Loucy (cell line): ENCODE measurements around the gene TMEM203.

Experiments used
- H2AFZ ChIP-seq: fragments of 200-600 bp; sonication (generic); 2 replicates; pipeline ENCODE4 v1.6.0; 2016; ENCODE audit warnings: antibody characterized with exemption, mild to moderate bottlenecking, low read length, moderate library complexity
- H3F3A ChIP-seq: fragments of 200-600 bp; 2 replicates; pipeline ENCODE4 v1.6.0; 2016; ENCODE audit warnings: antibody characterized with exemption, low read depth, mild to moderate bottlenecking
- H3K27me3 ChIP-seq: fragments of 200-600 bp; sonication (generic); 2 replicates; pipeline ENCODE4 v1.6.1; 2014; ENCODE audit warnings: low read length, mild to moderate bottlenecking; ENCODE audit not compliant: insufficient read depth, poor library complexity, severe bottlenecking
- H3K36me3 ChIP-seq: fragments of 200-600 bp; sonication (generic); 2 replicates; pipeline ENCODE4 v1.6.1; 2016; ENCODE audit warnings: low read length; ENCODE audit not compliant: insufficient read depth
- H3K4me1 ChIP-seq: fragments of 200-600 bp; sonication (generic); 2 replicates; pipeline ENCODE4 v1.5.1; 2014; ENCODE audit warnings: low read length, mild to moderate bottlenecking; ENCODE audit not compliant: insufficient read depth, poor library complexity, severe bottlenecking
- H3K4me2 ChIP-seq: fragments of 200-600 bp; sonication (generic); 2 replicates; pipeline ENCODE4 v1.6.0; 2014; ENCODE audit warnings: antibody characterized with exemption, low read length, low read depth, mild to moderate bottlenecking; ENCODE audit not compliant: poor library complexity, severe bottlenecking
- H3K4me3 ChIP-seq: fragments of 200-600 bp; sonication (generic); 2 replicates; pipeline ENCODE4 v1.5.1; 2014; ENCODE audit warnings: low read length, mild to moderate bottlenecking, mixed read lengths; ENCODE audit not compliant: poor library complexity, severe bottlenecking
- H3K79me2 ChIP-seq: fragments of 200-600 bp; sonication (generic); 2 replicates; pipeline ENCODE4 v1.6.1; 2014; ENCODE audit warnings: low read length; ENCODE audit not compliant: insufficient read depth
- H3K9ac ChIP-seq: fragments of 200-600 bp; sonication (generic); 2 replicates; pipeline ENCODE4 v1.6.0; 2014; ENCODE audit warnings: mild to moderate bottlenecking, low read depth, low read length, moderate library complexity; ENCODE audit not compliant: poor library complexity, severe bottlenecking
- H3K9me2 ChIP-seq: fragments of 200-600 bp; sonication (generic); replicated peaks from 2 replicates; pipeline ENCODE4 v1.6.1; 2016; ENCODE audit warnings: low read depth, low read length, mixed read lengths
- H3K9me3 ChIP-seq: fragments of 200-600 bp; sonication (generic); 2 replicates; pipeline ENCODE4 v1.6.1; 2014; ENCODE audit warnings: mild to moderate bottlenecking, antibody characterized with exemption, low read length, low read depth; ENCODE audit not compliant: insufficient read depth
- H4K20me1 ChIP-seq: fragments of 200-600 bp; sonication (generic); 2 replicates; pipeline ENCODE4 v1.6.0; 2014; ENCODE audit warnings: antibody characterized with exemption, low read length, mild to moderate bottlenecking; ENCODE audit not compliant: insufficient read depth, poor library complexity, severe bottlenecking
- CTCF ChIP-seq: fragments of 200-600 bp; sonication (generic); conservative IDR thresholded peaks from 2 replicates; pipeline ENCODE4 v1.5.1; 2014; ENCODE audit warnings: mild to moderate bottlenecking, antibody characterized with exemption, low read length
- EZH2phosphoT487 ChIP-seq: fragments of 200-600 bp; IDR thresholded peaks from 2 replicates; pipeline ENCODE4 v1.6.1; 2018; ENCODE audit warnings: antibody characterized with exemption, mild to moderate bottlenecking, moderate library complexity, borderline replicate concordance

The TMEM203 gene

GRCh38 chr9:137178939-137179630 is 26.4 kb downstream of the TMEM203 start:
- TF ChIP-seq EZH2phosphoT487 (no peak), CTCF (no peak)
- no peaks in the 10 kb centered on the region for H3K9me3 ChIP-seq
- H3K9ac ChIP-seq: no peak overlapping the region
- no peaks in the 10 kb centered on the region for H3F3A ChIP-seq
- no peak overlapping the region for H2AFZ ChIP-seq
- H3K36me3 ChIP-seq: peaks cover 23% of the 10 kb centered on the region; the same call in 1 of the 2 replicates
- H3K9me2 ChIP-seq: no peaks in the 10 kb centered on the region
- H3K4me2 ChIP-seq: no peak overlapping the region
- no peaks in the 10 kb centered on the region for H3K27me3 ChIP-seq
- no peak overlapping the region for H3K4me3 ChIP-seq
- H3K4me1 ChIP-seq: no peaks in the 10 kb centered on the region
- no peaks in the 10 kb centered on the region for H3K79me2 ChIP-seq
- no peaks in the 10 kb centered on the region for H4K20me1 ChIP-seq

DNA sequence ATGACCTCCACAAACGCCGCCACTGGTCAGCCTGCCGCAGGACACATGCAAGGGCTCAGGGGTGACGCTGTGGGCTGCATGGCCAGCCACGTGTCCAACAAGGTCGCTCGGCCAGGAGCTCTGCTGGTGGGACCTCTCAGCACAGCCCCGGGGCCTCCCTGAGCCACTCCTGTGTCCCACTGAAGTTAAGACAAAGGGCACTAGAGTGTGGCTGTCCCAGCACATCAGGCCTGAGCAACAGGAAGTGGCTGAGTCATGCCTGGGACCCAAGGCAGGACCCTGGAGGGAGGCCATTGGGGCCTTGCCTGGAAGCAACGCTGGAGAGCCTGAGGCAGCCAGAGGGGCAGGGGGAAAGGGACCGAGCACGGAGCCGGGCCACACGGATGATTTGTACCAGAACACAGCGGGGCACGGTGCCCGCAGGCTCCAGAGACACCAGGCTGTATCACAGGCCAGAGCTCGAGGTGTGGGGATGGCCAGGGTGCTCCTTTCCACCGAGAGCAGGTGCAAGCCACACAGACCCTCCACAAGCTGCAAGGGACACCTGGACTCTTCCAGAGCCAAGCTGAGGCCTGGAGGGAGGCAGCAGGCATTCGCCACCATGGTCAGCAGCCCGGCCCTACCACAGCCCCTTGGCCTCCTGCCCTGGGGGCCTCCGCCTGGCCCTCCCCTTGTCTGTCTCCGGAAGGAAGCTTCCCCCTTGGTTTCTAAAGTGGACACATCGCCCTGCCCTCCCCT is 27.1 kb downstream of the TMEM203 start:
- H3K9me2 ChIP-seq: no peaks in the 10 kb centered on the region
- no peaks in the 10 kb centered on the region for H4K20me1 ChIP-seq
- no peaks in the 10 kb centered on the region for H3F3A ChIP-seq
- H3K4me1 ChIP-seq: no peaks in the 10 kb centered on the region
- H3K27me3 ChIP-seq: no peaks in the 10 kb centered on the region
- H3K79me2 ChIP-seq: no peaks in the 10 kb centered on the region
- H3K36me3 ChIP-seq: peaks cover 21% of the 10 kb centered on the region; the same call in 1 of the 2 replicates
- H3K4me3 ChIP-seq: no peak overlapping the region
- H3K9me3 ChIP-seq: no peaks in the 10 kb centered on the region
- H3K4me2 ChIP-seq: no peak overlapping the region
- TF ChIP-seq CTCF: no peak
- no peak for TF ChIP-seq EZH2phosphoT487
- no peak overlapping the region for H3K9ac ChIP-seq
- no peak overlapping the region for H2AFZ ChIP-seq

DNA sequence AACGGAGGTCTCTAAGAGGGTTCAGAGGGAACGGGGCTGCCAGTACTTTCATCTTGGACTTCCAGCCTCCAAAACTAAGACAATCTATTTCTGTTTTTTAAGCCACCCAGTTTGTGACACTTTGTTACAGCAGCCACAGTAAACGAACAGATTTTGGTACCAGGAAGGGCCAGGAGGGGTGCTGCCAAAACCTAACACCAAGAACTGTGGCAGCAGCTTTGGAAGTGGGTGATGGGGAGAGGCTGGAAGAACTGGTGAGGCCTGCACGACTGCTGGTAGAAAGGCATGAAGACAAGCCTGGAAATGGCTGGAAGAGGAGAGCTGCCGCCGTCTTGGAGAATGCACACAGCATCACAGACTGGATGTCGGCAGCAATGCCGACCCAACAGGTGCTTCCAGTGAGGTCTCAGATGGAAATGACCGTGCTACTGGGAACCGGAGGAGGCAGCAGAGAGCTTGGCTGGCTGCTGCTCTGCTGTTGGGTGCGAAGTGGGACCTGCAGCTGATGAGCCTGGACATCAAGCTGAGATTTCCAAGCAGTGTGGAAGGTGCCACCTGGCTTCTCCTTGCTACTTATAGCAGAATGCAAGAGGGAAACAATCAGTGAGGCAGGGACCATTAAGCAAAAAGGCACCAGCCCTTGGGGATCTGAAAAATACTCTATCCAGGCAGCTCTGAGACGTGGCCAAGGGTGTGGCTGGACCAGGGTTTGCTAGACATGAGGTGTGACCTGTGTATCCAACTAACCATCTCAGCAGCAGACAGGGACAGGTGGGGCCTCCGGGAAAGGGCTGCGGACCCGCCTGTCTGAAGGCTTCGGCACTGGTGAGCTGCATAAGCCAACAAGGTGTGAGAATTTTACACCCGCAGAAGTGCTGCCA is 28.9 kb downstream of the TMEM203 start:
- Histone ChIP-seq H3K27me3 (no peaks in the 10 kb centered on the region), H3K9ac (no peak overlapping the region), H2AFZ (no peak overlapping the region), H3K9me3 (no peaks in the 10 kb centered on the region), H3K9me2 (no peaks in the 10 kb centered on the region), H3K36me3 (peaks cover 15% of the 10 kb centered on the region; the same call in 1 of the 2 replicates), H3K79me2 (no peaks in the 10 kb centered on the region), H3K4me1 (no peaks in the 10 kb centered on the region), H3K4me3 (no peak overlapping the region), H3F3A (no peaks in the 10 kb centered on the region), H4K20me1 (no peaks in the 10 kb centered on the region), H3K4me2 (no peak overlapping the region)
- TF ChIP-seq EZH2phosphoT487: no peak
- TF ChIP-seq CTCF: no peak
